Dendritic cell treated with granulocyte-macrophage colony-stimulating factor and Interleukin-4, amounts not matched to agents 40 ng/mL and 50 ng/mL, for 4 days (primary cell): Measurements from ENCODE around the gene RAI14.

Source experiments
- H3K27ac Mint-ChIP-seq: one replicate; pipeline ENCODE4 v1.8.0; 2022; ENCODE audit warnings: mild to moderate bottlenecking, mixed read lengths
- H3K27me3 Mint-ChIP-seq: one replicate; pipeline ENCODE4 v1.8.0; 2022; ENCODE audit warnings: mild to moderate bottlenecking, mixed read lengths
- H3K36me3 Mint-ChIP-seq: one replicate; pipeline ENCODE4 v1.8.0; 2022; ENCODE audit warnings: low read depth, mixed read lengths
- H3K4me1 Mint-ChIP-seq: one replicate; pipeline ENCODE4 v1.8.0; 2022; ENCODE audit warnings: low read depth, mixed read lengths
- H3K4me3 Mint-ChIP-seq: one replicate; pipeline ENCODE4 v1.8.0; 2022; ENCODE audit warnings: mild to moderate bottlenecking, moderate library complexity, mixed read lengths
- H3K9me3 Mint-ChIP-seq: one replicate; pipeline ENCODE4 v1.8.0; 2022; ENCODE audit warnings: mixed read lengths
- intact Hi-C: fragments of 100-400 bp; cut with micrococcal nuclease; formaldehyde crosslinking; loops from one replicate; pipeline ENCODE4 v1.15.0; 2022

The RAI14 gene

GRCh38 chr5:34789021-34789531, 132.9 kb downstream of the RAI14 start:
- H3K27me3 Mint-ChIP-seq: no peaks in the 10 kb centered on the region
- no peak overlapping the region for H3K4me3 Mint-ChIP-seq
- H3K36me3 Mint-ChIP-seq: no peaks in the 10 kb centered on the region
- no peaks in the 10 kb centered on the region for H3K4me1 Mint-ChIP-seq
- intact Hi-C loops: no loop called here
- H3K27ac Mint-ChIP-seq: no peak overlapping the region
- peaks cover 19% of the 10 kb centered on the region for H3K9me3 Mint-ChIP-seq

GRCh38 chr5:34789639-34790038, 133.5 kb downstream of the RAI14 start:
- no peak overlapping the region for H3K4me3 Mint-ChIP-seq
- H3K36me3 Mint-ChIP-seq: no peaks in the 10 kb centered on the region
- peaks cover 19% of the 10 kb centered on the region for H3K9me3 Mint-ChIP-seq
- no peaks in the 10 kb centered on the region for H3K4me1 Mint-ChIP-seq
- no peak overlapping the region for H3K27ac Mint-ChIP-seq
- H3K27me3 Mint-ChIP-seq: no peaks in the 10 kb centered on the region
- intact Hi-C loops: no loop called here

- H3K27me3 Mint-ChIP-seq: no peaks in the 10 kb centered on the region
- intact Hi-C loops: no loop called here
- H3K27ac Mint-ChIP-seq: no peak overlapping the region
- H3K9me3 Mint-ChIP-seq: peaks cover 19% of the 10 kb centered on the region
- no peaks in the 10 kb centered on the region for H3K36me3 Mint-ChIP-seq
- no peaks in the 10 kb centered on the region for H3K4me1 Mint-ChIP-seq
- H3K4me3 Mint-ChIP-seq: no peak overlapping the region
These were observed 133.9 kb downstream of the RAI14 start for GRCh38 chr5:34790069-34790468.

- Mint-ChIP-seq H3K27me3 (no peaks in the 10 kb centered on the region), H3K9me3 (peaks cover 10% of the 10 kb centered on the region), H3K36me3 (no peaks in the 10 kb centered on the region), H3K4me1 (no peaks in the 10 kb centered on the region), H3K27ac (no peak overlapping the region), H3K4me3 (no peak overlapping the region)
- intact Hi-C loops: no loop called here
These were observed 135.7 kb downstream of the RAI14 start for GRCh38 chr5:34791761-34792244.

- Mint-ChIP-seq H3K4me1 (no peaks in the 10 kb centered on the region), H3K36me3 (no peaks in the 10 kb centered on the region)
These were observed 146.9 kb downstream of the RAI14 start for GRCh38 chr5:34802834-34803563.

GRCh38 chr5:34803974-34804732, 148.0 kb downstream of the RAI14 start:
- H3K4me1 Mint-ChIP-seq: no peaks in the 10 kb centered on the region

More at GRCh38 chr5:34802834-34803563, 146.9 kb downstream of the RAI14 start:
- Mint-ChIP-seq H3K4me3 (no peak overlapping the region), H3K27me3 (no peaks in the 10 kb centered on the region), H3K9me3 (no peaks in the 10 kb centered on the region), H3K27ac (no peak overlapping the region)
- intact Hi-C loops: no loop called here

GRCh38 chr5:34804913-34805312, 148.8 kb downstream of the RAI14 start:
- no peaks in the 10 kb centered on the region for H3K4me1 Mint-ChIP-seq
- no peak overlapping the region for H3K27ac Mint-ChIP-seq
- no peak overlapping the region for H3K4me3 Mint-ChIP-seq
- intact Hi-C loops: no loop called here
- no peaks in the 10 kb centered on the region for H3K9me3 Mint-ChIP-seq
- no peaks in the 10 kb centered on the region for H3K36me3 Mint-ChIP-seq
- H3K27me3 Mint-ChIP-seq: no peaks in the 10 kb centered on the region

More at GRCh38 chr5:34803974-34804732, 148.0 kb downstream of the RAI14 start:
- H3K27me3 Mint-ChIP-seq: no peaks in the 10 kb centered on the region
- no peaks in the 10 kb centered on the region for H3K36me3 Mint-ChIP-seq
- no peaks in the 10 kb centered on the region for H3K9me3 Mint-ChIP-seq
- no peak overlapping the region for H3K4me3 Mint-ChIP-seq
- H3K27ac Mint-ChIP-seq: no peak overlapping the region
- intact Hi-C loops: no loop called here

- Mint-ChIP-seq H3K27ac (no peak overlapping the region), H3K4me1 (no peaks in the 10 kb centered on the region)
These were observed 150.4 kb downstream of the RAI14 start for GRCh38 chr5:34806532-34806931.

GRCh38 chr5:34811706-34812105, 155.6 kb downstream of the RAI14 start:
- H3K4me1 Mint-ChIP-seq: no peaks in the 10 kb centered on the region
- H3K4me3 Mint-ChIP-seq: no peak overlapping the region
- intact Hi-C loops: no loop called here
- no peak overlapping the region for H3K27ac Mint-ChIP-seq
- H3K27me3 Mint-ChIP-seq: no peaks in the 10 kb centered on the region
- no peaks in the 10 kb centered on the region for H3K36me3 Mint-ChIP-seq
- no peaks in the 10 kb centered on the region for H3K9me3 Mint-ChIP-seq

More at GRCh38 chr5:34806532-34806931, 150.4 kb downstream of the RAI14 start:
- no peaks in the 10 kb centered on the region for H3K9me3 Mint-ChIP-seq
- H3K27me3 Mint-ChIP-seq: no peaks in the 10 kb centered on the region
- intact Hi-C loops: no loop called here
- H3K4me3 Mint-ChIP-seq: no peak overlapping the region
- H3K36me3 Mint-ChIP-seq: no peaks in the 10 kb centered on the region

- no peaks in the 10 kb centered on the region for H3K4me1 Mint-ChIP-seq
- no peaks in the 10 kb centered on the region for H3K36me3 Mint-ChIP-seq
- H3K27me3 Mint-ChIP-seq: no peaks in the 10 kb centered on the region
- H3K9me3 Mint-ChIP-seq: no peaks in the 10 kb centered on the region
- intact Hi-C loops: no loop called here
- H3K27ac Mint-ChIP-seq: no peak overlapping the region
- H3K4me3 Mint-ChIP-seq: no peak overlapping the region
These were observed 157.4 kb downstream of the RAI14 start for GRCh38 chr5:34813509-34813908.

GRCh38 chr5:34817558-34818351, 161.6 kb downstream of the RAI14 start:
- no peaks in the 10 kb centered on the region for H3K9me3 Mint-ChIP-seq
- H3K27me3 Mint-ChIP-seq: no peaks in the 10 kb centered on the region
- H3K36me3 Mint-ChIP-seq: no peaks in the 10 kb centered on the region
- no peaks in the 10 kb centered on the region for H3K4me1 Mint-ChIP-seq
- no peak overlapping the region for H3K27ac Mint-ChIP-seq
- no peak overlapping the region for H3K4me3 Mint-ChIP-seq
- intact Hi-C loops: no loop called here

- H3K27me3 Mint-ChIP-seq: no peaks in the 10 kb centered on the region
- H3K36me3 Mint-ChIP-seq: no peaks in the 10 kb centered on the region
- H3K9me3 Mint-ChIP-seq: no peaks in the 10 kb centered on the region
- no peaks in the 10 kb centered on the region for H3K4me1 Mint-ChIP-seq
- no peak overlapping the region for H3K27ac Mint-ChIP-seq
- intact Hi-C loops: no loop called here
- H3K4me3 Mint-ChIP-seq: no peak overlapping the region
These were observed 162.6 kb downstream of the RAI14 start for GRCh38 chr5:34818717-34819116.

- intact Hi-C loops: no loop called here
These were observed 164.5 kb downstream of the RAI14 start for GRCh38 chr5:34820593-34820992.

More at GRCh38 chr5:34820593-34820992, 164.5 kb downstream of the RAI14 start:
- H3K4me1 Mint-ChIP-seq: no peaks in the 10 kb centered on the region
- H3K36me3 Mint-ChIP-seq: no peaks in the 10 kb centered on the region
- H3K9me3 Mint-ChIP-seq: no peaks in the 10 kb centered on the region
- no peak overlapping the region for H3K4me3 Mint-ChIP-seq
- H3K27ac Mint-ChIP-seq: no peak overlapping the region
- no peaks in the 10 kb centered on the region for H3K27me3 Mint-ChIP-seq
